PC-3 (cell line): ENCODE data around the gene LINGO3. TPM values are rescaled to one million over a fixed set of nuclear protein-coding genes. Genes with fewer than 3 reads are reported as not detected.

Source experiments
- ATAC-seq: fragments of 200-7000 bp; cut with Tn5 transposase; 2 replicates; pipeline ENCODE4 v1.9.1; 2020; ENCODE audit warnings: mild to moderate bottlenecking, moderate library complexity
- BruUV-seq: library from RNA; stranded (reverse); fragments of 400-500 nt; replicated peaks from 2 replicates; lab custom pipeline; 2021; lab: Mats Ljungman, UMichigan
- CTCF ChIA-PET: fragments of 300-600 bp; sonication (Branson Sonifier 250); formaldehyde crosslinking; loops from one replicate; lab custom pipeline; 2022; ENCODE audit warnings: antibody characterized with exemption; lab: Charles Lee
- POLR2A ChIA-PET: fragments of 300-600 bp; sonication (Branson Sonifier 250); formaldehyde crosslinking; loops from one replicate; lab custom pipeline; 2022; ENCODE audit warnings: antibody characterized with exemption; ENCODE audit not compliant: unreplicated experiment; lab: Charles Lee
- DNase-seq: peaks from one replicate; pipeline ENCODE4 v3.0.0-alpha.2; 2015
- H2AFZ ChIP-seq: fragments of 300-600 bp; sonication (generic); 2 replicates; pipeline ENCODE4 v1.6.0; 2016; ENCODE audit warnings: antibody characterized with exemption, low read length
- H3F3A ChIP-seq: fragments of 300-600 bp; sonication (generic); one replicate; pipeline ENCODE4 v1.6.0; 2017; ENCODE audit warnings: antibody characterized with exemption, low read length, control low read depth, mild to moderate bottlenecking; ENCODE audit not compliant: unreplicated experiment
- H3K27ac ChIP-seq: fragments of 300-600 bp; sonication (generic); 2 replicates; pipeline ENCODE4 v1.5.1; 2016; ENCODE audit warnings: mild to moderate bottlenecking, low read length
- H3K27me3 ChIP-seq: fragments of 300-600 bp; sonication (generic); 2 replicates; pipeline ENCODE4 v1.6.1; 2016; ENCODE audit warnings: low read length, mixed read lengths
- H3K36me3 ChIP-seq: fragments of 300-600 bp; sonication (generic); 2 replicates; pipeline ENCODE4 v1.6.1; 2016; ENCODE audit warnings: low read depth, mixed run types, low read length, mixed read lengths
- H3K4me1 ChIP-seq: fragments of 300-600 bp; sonication (generic); 2 replicates; pipeline ENCODE4 v1.5.1; 2016; ENCODE audit warnings: low read length; ENCODE audit not compliant: insufficient read depth
- H3K4me2 ChIP-seq: fragments of 300-600 bp; sonication (generic); 2 replicates; pipeline ENCODE4 v1.6.0; 2016; ENCODE audit warnings: low read length
- H3K4me3 ChIP-seq: fragments of 300-600 bp; sonication (generic); 2 replicates; pipeline ENCODE4 v1.5.1; 2016; ENCODE audit warnings: mild to moderate bottlenecking, low read length, mixed read lengths
- H3K79me2 ChIP-seq: fragments of 300-600 bp; sonication (generic); 2 replicates; pipeline ENCODE4 v1.6.1; 2017; ENCODE audit warnings: low read length, mixed read lengths
- H3K9ac ChIP-seq: fragments of 300-600 bp; sonication (generic); 2 replicates; pipeline ENCODE4 v1.6.0; 2016; ENCODE audit warnings: mild to moderate bottlenecking, low read length
- H3K9me2 ChIP-seq: fragments of 300-600 bp; sonication (generic); replicated peaks from 2 replicates; pipeline ENCODE4 v1.6.1; 2016; ENCODE audit warnings: mixed run types, low read length, mixed read lengths
- H3K9me3 ChIP-seq: fragments of 300-600 bp; sonication (generic); 2 replicates; pipeline ENCODE4 v1.6.1; 2016; ENCODE audit warnings: low read length, mixed read lengths
- H4K20me1 ChIP-seq: fragments of 300-600 bp; sonication (generic); 2 replicates; pipeline ENCODE4 v1.6.1; 2016; ENCODE audit warnings: low read length, mixed read lengths
- CTCF ChIP-seq: fragments of 300-600 bp; sonication (generic); conservative IDR thresholded peaks from 2 replicates; pipeline ENCODE4 v1.5.1; 2017; ENCODE audit warnings: antibody characterized with exemption, low read depth, mild to moderate bottlenecking, low read length
- EZH2 ChIP-seq: fragments of 300-600 bp; sonication (generic); IDR thresholded peaks from one replicate; pipeline ENCODE4 v1.6.1; 2017; ENCODE audit warnings: antibody characterized with exemption, mild to moderate bottlenecking, low read length; ENCODE audit not compliant: unreplicated experiment
- EZH2phosphoT487 ChIP-seq: fragments of 300-600 bp; sonication (generic); IDR thresholded peaks from 2 replicates; pipeline ENCODE4 v1.6.1; 2018; ENCODE audit warnings: mild to moderate bottlenecking, antibody characterized with exemption, low read length, borderline replicate concordance
- intact Hi-C: fragments of 100-400 bp; cut with micrococcal nuclease; formaldehyde crosslinking; loops from 2 replicates; pipeline ENCODE4 v1.9.0; 2023
- total RNA-seq: library from RNA; depleted of rRNA; stranded (reverse); fragments of >200 nt; gene quantifications from 2 replicates; pipeline ENCODE4 v1.2.3, GENCODE V29; 2014

Gene LINGO3
- total RNA-seq, 1 experiment from 2014 or later = not detected

GRCh38 chr19:2338751-2339643 lies 31.0 kb upstream of the LINGO3 start:
- H3K4me1 ChIP-seq = no peaks in the 10 kb centered on the region
- no peak for TF ChIP-seq CTCF
- no peak for TF ChIP-seq EZH2phosphoT487
- BruUV-seq = no TSS peak
- no peaks in the 10 kb centered on the region for H3K36me3 ChIP-seq
- H3K27me3 ChIP-seq = no peaks in the 10 kb centered on the region
- CTCF ChIA-PET = no interaction called here
- H3K9ac ChIP-seq = no peak overlapping the region
- H3K79me2 ChIP-seq = 0 out of 2 replicates have a peak, but pooled peaks cover 4% of the 10 kb centered on the region
- no peak overlapping the region for H2AFZ ChIP-seq
- no peak overlapping the region for H3K27ac ChIP-seq
- H3K4me2 ChIP-seq = no peak overlapping the region
- no peak overlapping the region for H3K4me3 ChIP-seq
- no peaks in the 10 kb centered on the region for H3K9me2 ChIP-seq
- H4K20me1 ChIP-seq = no peaks in the 10 kb centered on the region
- H3F3A ChIP-seq = no peaks in the 10 kb centered on the region
- DNase-seq = no peak
- ATAC-seq = no peak
- intact Hi-C loops = no loop called here
- POLR2A ChIA-PET = no interaction called here
- no peaks in the 10 kb centered on the region for H3K9me3 ChIP-seq

- no peak overlapping the region for H3K9ac ChIP-seq
- ChIA-PET CTCF (no interaction called here), POLR2A (no interaction called here)
- H4K20me1 ChIP-seq = no peaks in the 10 kb centered on the region
- H3K9me3 ChIP-seq = no peaks in the 10 kb centered on the region
- ATAC-seq = no peak
- no peak overlapping the region for H3K4me3 ChIP-seq
- H2AFZ ChIP-seq = no peak overlapping the region
- H3K27ac ChIP-seq = no peak overlapping the region
- DNase-seq = no peak
- no peak overlapping the region for H3K4me2 ChIP-seq
- no peaks in the 10 kb centered on the region for H3F3A ChIP-seq
- no TSS peak for BruUV-seq
- H3K9me2 ChIP-seq = no peaks in the 10 kb centered on the region
- TF ChIP-seq EZH2 = no peak
- TF ChIP-seq EZH2phosphoT487 = no peak
- TF ChIP-seq CTCF = no peak
- 0 out of 2 replicates have a peak, but pooled peaks cover 4% of the 10 kb centered on the region for H3K79me2 ChIP-seq
- no peaks in the 10 kb centered on the region for H3K27me3 ChIP-seq
- H3K4me1 ChIP-seq = no peaks in the 10 kb centered on the region
- intact Hi-C loops = no loop called here
- H3K36me3 ChIP-seq = no peaks in the 10 kb centered on the region
These were observed 30.2 kb upstream of the LINGO3 start for GRCh38 chr19:2338055-2338615.

GRCh38 chr19:2337329-2337707 lies 29.4 kb upstream of the LINGO3 start:
- BruUV-seq = no TSS peak
- ChIA-PET POLR2A (no interaction called here), CTCF (no interaction called here)
- Histone ChIP-seq H3K4me1 (no peaks in the 10 kb centered on the region), H2AFZ (no peak overlapping the region), H4K20me1 (no peaks in the 10 kb centered on the region), H3K9me3 (no peaks in the 10 kb centered on the region), H3K4me3 (no peak overlapping the region), H3F3A (no peaks in the 10 kb centered on the region), H3K4me2 (no peak overlapping the region), H3K27ac (no peak overlapping the region), H3K9ac (no peak overlapping the region), H3K9me2 (no peaks in the 10 kb centered on the region), H3K27me3 (no peaks in the 10 kb centered on the region), H3K79me2 (peaks cover 8% of the 10 kb centered on the region), H3K36me3 (no peaks in the 10 kb centered on the region)
- DNase-seq = no peak
- no peak for TF ChIP-seq EZH2phosphoT487
- no peak for TF ChIP-seq EZH2
- no peak for TF ChIP-seq CTCF
- intact Hi-C loops = no loop called here
- no peak; the same call in 1 of the 2 replicates for ATAC-seq
